ENCODE results near the gene RACGAP1.

- TF ChIP-seq BHLHE40 (IDR thresholded peaks at IDR 0.05; ENCODE audit: borderline replicate concordance) (no peak), FOXK2 (IDR thresholded peaks at IDR 0.05) (no peak), ZNF384 (IDR thresholded peaks at IDR 0.05) (no peak), FOXM1 (IDR thresholded peaks at IDR 0.05; ENCODE audit: borderline replicate concordance) (no peak), SP1 (IDR thresholded peaks at IDR 0.05) (no peak), ELF4 (IDR thresholded peaks at IDR 0.05) (no peak), FOXA1 (IDR thresholded peaks at IDR 0.05) (no peak)
Measured at GRCh38 chr12:50014342-50014741, 11.0 kb downstream of the RACGAP1 start.

Data from HEK293T (cell line).